GM21367 (cell line): ENCODE measurements around the gene AHR.

Experiments
- ATAC-seq: cut with Tn5 transposase; IDR thresholded peaks from one replicate; pipeline ENCODE4 v1.9.1; 2021; ENCODE audit not compliant: unreplicated experiment

The AHR gene

GRCh38 chr7:17302575-17303142, 4.2 kb downstream of the AHR start:
- peak; percentile 31 for ATAC-seq

- ATAC-seq: no peak
Observed at GRCh38 chr7:17304926-17305325, 6.5 kb downstream of the AHR start.

GRCh38 chr7:17305387-17306171, 7.1 kb downstream of the AHR start:
- no peak for ATAC-seq

GRCh38 chr7:17307000-17307399, 8.5 kb downstream of the AHR start:
- no peak for ATAC-seq

GRCh38 chr7:17307558-17307957, 9.1 kb downstream of the AHR start:
- ATAC-seq: no peak

- no peak for ATAC-seq
Observed at GRCh38 chr7:17307969-17308648, 9.7 kb downstream of the AHR start.

- ATAC-seq: no peak
Observed at GRCh38 chr7:17311194-17311593, 12.7 kb downstream of the AHR start.

- no peak for ATAC-seq
Observed at GRCh38 chr7:17311952-17312351, 13.5 kb downstream of the AHR start.

GRCh38 chr7:17312641-17313040, 14.2 kb downstream of the AHR start:
- no peak for ATAC-seq

- no peak for ATAC-seq
Observed at GRCh38 chr7:17313194-17313593, 14.7 kb downstream of the AHR start.

- peak; percentile 57 for ATAC-seq
Observed at GRCh38 chr7:17315974-17316373, 17.5 kb downstream of the AHR start.

- ATAC-seq: no peak
Observed at GRCh38 chr7:17318146-17318545, 19.7 kb downstream of the AHR start.

- ATAC-seq: no peak
Observed at GRCh38 chr7:17319164-17320101, 21.0 kb downstream of the AHR start.

- ATAC-seq: no peak
Observed at GRCh38 chr7:17320102-17320497, 21.6 kb downstream of the AHR start.

- no peak for ATAC-seq
Observed at GRCh38 chr7:17320657-17321056, 22.2 kb downstream of the AHR start.

- no peak for ATAC-seq
Observed at GRCh38 chr7:17325364-17325763, 26.9 kb downstream of the AHR start.

- no peak for ATAC-seq
Observed at GRCh38 chr7:17326378-17326777, 27.9 kb downstream of the AHR start.

GRCh38 chr7:17328641-17329040, 30.2 kb downstream of the AHR start:
- ATAC-seq: no peak

- no peak for ATAC-seq
Observed at GRCh38 chr7:17329440-17329839, 31.0 kb downstream of the AHR start.

GRCh38 chr7:17331891-17332501, 33.5 kb downstream of the AHR start:
- no peak for ATAC-seq

- no peak for ATAC-seq
Observed at GRCh38 chr7:17333221-17333620, 34.8 kb downstream of the AHR start.
